ENCODE data around the gene NARF. TPM values are rescaled to one million over a fixed set of nuclear protein-coding genes. Genes with fewer than 3 reads are reported as not detected.

The NARF gene
- total and polyA plus RNA-seq, 2 of the 8 experiments (the other 6 are each of a cell fraction or from before 2014, with no cell fraction given): 97.4 to 131 TPM

GRCh38 chr17:82450357-82451106 is 8.0 kb upstream of the NARF start, which contains the start of gene CYBC1:
Gene CYBC1 (minus strand): TSS chr17:82450752. CDS start chr17:82449254, 1,498 bp downstream.
- FAIRE-seq: no peak
- Histone ChIP-seq H2AFZ (ENCODE audit: low read length) (peak within 1 kb of the TSS; percentile 48), H3K27ac (ENCODE audit: low read depth, low read length) (peak within 1 kb of the TSS; percentile 49; the same call in 1 of the 2 replicates)
- TF ChIP-seq JUND (IDR thresholded peaks at IDR 0.05; ENCODE audit: low read length): no peak
- peak; percentile 88 for TF ChIP-seq EGR1 (IDR thresholded peaks at IDR 0.05; ENCODE audit: borderline replicate concordance, low read depth, low read length)
- TF ChIP-seq NRF1 (IDR thresholded peaks at IDR 0.05; ENCODE audit: low read depth, low read length): no peak
- TF ChIP-seq RBBP5 (IDR thresholded peaks at IDR 0.05; ENCODE audit: borderline replicate concordance, low read depth, low read length): peak; percentile 51; the same call in 1 of the 2 replicates
- no peak for TF ChIP-seq TAF7 (optimal IDR thresholded peaks at IDR 0.05; ENCODE audit: borderline replicate concordance, low read depth, low read length)
- TF ChIP-seq POLR2AphosphoS5 (IDR thresholded peaks at IDR 0.05; ENCODE audit: low read depth, low read length): peak; percentile 50; the same call in 1 of the 2 replicates
- TF ChIP-seq JUN (IDR thresholded peaks at IDR 0.05; ENCODE audit: low read depth, low read length): no peak
- peak in 1 of 2 experiments; percentile 39; a peak in 1 of 3 replicates for TF ChIP-seq EP300 (IDR thresholded peaks at IDR 0.05; ENCODE audit: borderline replicate concordance in 1 of 2, low read depth in 2 of 2, low read length in 2 of 2)
- TF ChIP-seq MAX (IDR thresholded peaks at IDR 0.05): peak; percentile 28; the same call in 1 of the 2 replicates
- peak; percentile 54 for TF ChIP-seq ASH2L (IDR thresholded peaks at IDR 0.05; ENCODE audit: low read length)

More at GRCh38 chr17:82450357-82451106, 8.0 kb upstream of the NARF start, which contains the start of gene CYBC1:
- 4% methylated on average over 56 of the region's 91 CpGs; no CpG with 5 or more reads in 1 of the 2 experiments for WGBS, 2 experiments (ENCODE audit: extremely low coverage in 1 of 2, insufficient coverage in 1 of 2, insufficient read length in 1 of 2, insufficient replicate concordance in 2 of 2, low coverage in 1 of 2, low lambda C conversion rate in 2 of 2, missing lambda C conversion rate in 1 of 2)
- Histone ChIP-seq H4K20me1 (replicated peaks in 1 of 2; ENCODE audit: control insufficient read depth in 1 of 2, insufficient read depth in 2 of 2, low read length in 2 of 2) (peaks cover 2 to 10% of the 10 kb centered on the region in 2 experiments), H3K36me3 (ENCODE audit: control insufficient read depth in 2 of 4, insufficient read depth in 4 of 4, low read length in 3 of 4) (peaks cover 0 to 5% (median 2%) of the 10 kb centered on the region in 4 experiments; a peak in 3 of 8 replicates), H2BK20ac (ENCODE audit: low read length) (no peak within 1 kb of the TSS), H2BK120ac (replicated peaks; ENCODE audit: low read depth, low read length) (no peak within 1 kb of the TSS), H3K23me2 (ENCODE audit: low read depth, low read length) (peaks cover 4% of the 10 kb centered on the region; the same call in 1 of the 2 replicates), H3K79me2 (ENCODE audit: control insufficient read depth in 1 of 2, insufficient read depth in 2 of 2, low read length in 2 of 2) (peaks cover 0 to 6% of the 10 kb centered on the region in 2 experiments; a peak in 1 of 4 replicates), H3K56ac (replicated peaks; ENCODE audit: insufficient read length, low read depth, low read length) (no peak within 1 kb of the TSS), H4K91ac (replicated peaks; ENCODE audit: insufficient read length, low read length) (no peak within 1 kb of the TSS), H3K9ac (replicated peaks in 1 of 4; ENCODE audit: extremely low read depth in 1 of 4, low read depth in 3 of 4, low read length in 3 of 4) (peak within 1 kb of the TSS; percentile 79 to 87 (median 82); a peak in 6 of 7 replicates), H3K9me3 (ENCODE audit: insufficient read depth in 2 of 2, low read depth in 1 of 2, low read length in 1 of 2) (peaks cover 2 to 10% of the 10 kb centered on the region in 2 experiments; a peak in 3 of 4 replicates), H2BK5ac (ENCODE audit: low read depth, low read length) (peak within 1 kb of the TSS; percentile 8; the same call in 1 of the 2 replicates), H3K4ac (replicated peaks; ENCODE audit: insufficient read length, low read depth, low read length) (peak within 1 kb of the TSS; percentile 91), H2AK5ac (ENCODE audit: low read depth, low read length) (no peak within 1 kb of the TSS; the same call in 1 of the 2 replicates), H3K18ac (ENCODE audit: extremely low read depth, low read length) (peak within 1 kb of the TSS; percentile 71), H4K8ac (ENCODE audit: extremely low read depth, insufficient read depth, low read length) (peak within 1 kb of the TSS; percentile 88), H2BK12ac (ENCODE audit: low read depth, low read length) (0 out of 2 replicates have a peak within 1 kb of the TSS, but pooled peaks have one; percentile 75), H3K4me3 (ENCODE audit: extremely low read depth in 1 of 4, insufficient read depth in 2 of 4, low read depth in 3 of 4, low read length in 4 of 4) (peak within 1 kb of the TSS; percentile 66 to 97 (median 86)), H3K4me2 (ENCODE audit: insufficient read depth in 1 of 2, low read depth in 2 of 2, low read length in 2 of 2) (peak within 1 kb of the TSS; percentile 80 to 86), H4K5ac (ENCODE audit: insufficient read length, low read depth, low read length) (peak within 1 kb of the TSS; percentile 87), H2BK15ac (ENCODE audit: low read length) (0 out of 2 replicates have a peak within 1 kb of the TSS, but pooled peaks have one; percentile 29), H3K27me3 (replicated peaks in 1 of 4; ENCODE audit: control insufficient read depth in 3 of 4, extremely low read depth in 1 of 4, insufficient read depth in 3 of 4, low read length in 3 of 4) (no peaks in the 10 kb centered on the region), H3K79me1 (ENCODE audit: low read depth, low read length) (no peaks in the 10 kb centered on the region; the same call in 1 of the 2 replicates), H3K23ac (ENCODE audit: insufficient read length) (no peak within 1 kb of the TSS), H3K14ac (ENCODE audit: insufficient read length) (no peak within 1 kb of the TSS), H3K4me1 (replicated peaks in 1 of 4; ENCODE audit: control insufficient read depth in 3 of 4, insufficient read depth in 4 of 4, low read length in 3 of 4) (peaks cover 0 to 9% (median 3%) of the 10 kb centered on the region in 4 experiments; a peak in 4 of 7 replicates)
- DNase-seq (ENCODE audit: low read depth in 1 of 2, low spot score in 2 of 2): peak in 1 of 2 experiments; percentile 95
- CTCF ChIA-PET (ENCODE audit: partially characterized antibody): interaction anchor here (1.0 kb wide), 1 partner anchor 214 kb away, joined by 4 read pairs; no protein-coding TSS in a partner anchor
- POLR2A ChIA-PET (ENCODE audit: partially characterized antibody): interaction anchor here (0.9 to 2.2 kb wide), 3 partner anchors 9 to 16 kb away, joined by 3 to 12 read pairs (median 10); no protein-coding TSS in a partner anchor
